PC-9 (cell line): ENCODE measurements around the gene KRTAP10-9.

Experiments used
- EZH2 ChIP-seq: fragments of 200-600 bp; sonication (generic); IDR thresholded peaks from 2 replicates; pipeline ENCODE4 v1.8.0; 2017; ENCODE audit warnings: antibody characterized with exemption, low read depth
- TF ChIP-seq, protein P1 (sequence below): fragments of 200-600 bp; sonication (generic); conservative IDR thresholded peaks from 2 replicates; pipeline ENCODE4 v1.6.1; 2017; ENCODE audit warnings: mixed run types, antibody characterized with exemption, mild to moderate bottlenecking, moderate library complexity

DNA sequence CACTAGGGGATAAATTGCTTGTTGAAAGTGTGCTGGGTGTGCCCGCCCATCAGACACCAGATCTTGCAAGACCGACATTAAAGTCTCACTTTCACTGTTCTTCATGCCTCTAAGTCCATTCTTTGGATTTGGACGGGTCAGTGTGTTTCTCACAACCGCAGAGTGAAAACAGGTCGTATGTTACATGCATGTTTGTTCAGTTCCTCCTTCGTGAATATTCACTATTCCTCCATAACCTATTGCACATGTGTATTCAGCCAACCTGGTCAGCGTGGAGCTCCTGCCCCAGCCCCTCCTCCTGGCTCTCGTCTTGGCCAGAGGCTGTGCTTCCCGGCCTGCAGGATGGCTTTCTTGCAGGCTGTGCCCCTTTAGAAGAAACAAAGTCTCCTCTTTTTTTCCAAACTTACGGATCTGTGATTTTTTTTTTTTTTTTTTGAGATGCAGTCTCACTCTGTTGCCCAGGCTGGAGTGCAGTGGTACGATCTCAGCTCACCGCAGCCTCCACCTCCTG, 32.4 kb upstream of the KRTAP10-9 start:
- TF ChIP-seq, protein P1, sequence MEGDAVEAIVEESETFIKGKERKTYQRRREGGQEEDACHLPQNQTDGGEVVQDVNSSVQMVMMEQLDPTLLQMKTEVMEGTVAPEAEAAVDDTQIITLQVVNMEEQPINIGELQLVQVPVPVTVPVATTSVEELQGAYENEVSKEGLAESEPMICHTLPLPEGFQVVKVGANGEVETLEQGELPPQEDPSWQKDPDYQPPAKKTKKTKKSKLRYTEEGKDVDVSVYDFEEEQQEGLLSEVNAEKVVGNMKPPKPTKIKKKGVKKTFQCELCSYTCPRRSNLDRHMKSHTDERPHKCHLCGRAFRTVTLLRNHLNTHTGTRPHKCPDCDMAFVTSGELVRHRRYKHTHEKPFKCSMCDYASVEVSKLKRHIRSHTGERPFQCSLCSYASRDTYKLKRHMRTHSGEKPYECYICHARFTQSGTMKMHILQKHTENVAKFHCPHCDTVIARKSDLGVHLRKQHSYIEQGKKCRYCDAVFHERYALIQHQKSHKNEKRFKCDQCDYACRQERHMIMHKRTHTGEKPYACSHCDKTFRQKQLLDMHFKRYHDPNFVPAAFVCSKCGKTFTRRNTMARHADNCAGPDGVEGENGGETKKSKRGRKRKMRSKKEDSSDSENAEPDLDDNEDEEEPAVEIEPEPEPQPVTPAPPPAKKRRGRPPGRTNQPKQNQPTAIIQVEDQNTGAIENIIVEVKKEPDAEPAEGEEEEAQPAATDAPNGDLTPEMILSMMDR: no peak
- TF ChIP-seq EZH2: no peak
